ENCODE data around the gene TPRKB. TPM values are rescaled to one million over a fixed set of nuclear protein-coding genes. Genes with fewer than 3 reads are reported as not detected.

Gene TPRKB
- total RNA-seq: 31.2 and 31.5 TPM in 2 replicates

DNA sequence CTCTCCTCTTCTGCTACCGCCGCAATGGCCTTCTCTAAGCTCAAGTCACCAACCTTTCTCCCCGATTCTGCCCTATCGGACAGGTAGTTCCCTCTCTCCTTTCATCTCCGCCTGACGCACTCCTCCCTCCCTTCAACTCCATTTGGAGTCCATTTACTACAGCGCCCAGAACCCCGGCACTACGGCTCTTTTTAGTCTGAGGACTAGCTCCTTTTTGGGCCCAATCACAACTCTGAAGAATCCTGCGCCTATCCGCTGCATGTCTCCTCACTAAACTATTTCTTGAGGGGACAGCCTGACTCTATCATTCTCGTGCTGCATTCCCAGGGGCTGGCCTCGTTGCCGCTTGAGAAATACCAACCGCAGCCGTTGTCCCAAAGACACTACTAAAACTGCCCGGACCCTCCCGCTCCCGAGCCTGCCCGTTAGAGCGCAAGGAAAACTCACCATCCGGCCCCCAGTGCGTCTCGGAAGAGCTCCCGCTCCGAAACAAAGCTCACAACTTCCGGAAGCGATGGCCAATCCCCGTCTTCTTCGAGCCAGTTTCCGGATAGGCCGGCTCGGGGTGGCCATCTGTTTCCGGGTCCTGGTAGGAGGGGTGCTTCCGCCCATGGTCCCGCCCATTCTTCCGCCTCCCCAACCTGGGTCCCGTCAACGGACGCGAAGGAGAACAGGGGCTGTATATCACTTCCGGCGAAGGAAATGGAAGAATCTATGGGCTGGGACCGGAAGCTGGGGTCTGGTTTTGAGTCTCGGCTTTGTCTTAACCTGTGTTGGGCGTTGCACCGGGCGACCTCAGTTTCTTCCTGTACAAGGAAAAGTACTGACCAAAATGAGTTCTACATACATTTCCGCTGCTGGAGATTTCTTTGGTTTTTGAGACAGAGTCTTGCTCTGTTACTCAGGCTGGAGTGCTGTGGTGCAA, at the start of gene TPRKB:
TSS of gene TPRKB (minus strand) at position 491 of the 925 bp plus-strand sequence. CDS start 2,776 bp downstream, outside the sequence.

DNA sequence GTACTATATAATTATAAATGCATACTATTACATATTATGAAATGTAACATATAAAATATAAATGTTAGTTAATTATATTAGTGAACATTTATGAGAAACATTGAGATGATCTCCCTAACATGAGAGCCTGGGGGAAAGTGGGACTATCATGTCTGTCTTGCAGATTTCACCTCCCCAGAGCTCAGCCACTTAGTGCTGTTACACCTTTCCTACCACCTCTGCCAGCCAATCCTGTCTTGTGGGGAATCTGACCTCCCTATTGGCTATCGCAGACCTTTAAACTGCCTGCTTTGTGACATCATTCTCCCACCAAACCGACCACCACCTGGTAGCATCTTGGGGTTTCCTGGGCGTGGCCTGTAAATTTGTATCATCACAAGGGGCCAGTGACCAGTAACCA, 46.7 kb upstream of the TPRKB start, which contains the start of gene C2orf78:
TSS of gene C2orf78 (plus strand) at position 301 of the 400 bp plus-strand sequence. CDS start 127 bp downstream, outside the sequence.

DNA sequence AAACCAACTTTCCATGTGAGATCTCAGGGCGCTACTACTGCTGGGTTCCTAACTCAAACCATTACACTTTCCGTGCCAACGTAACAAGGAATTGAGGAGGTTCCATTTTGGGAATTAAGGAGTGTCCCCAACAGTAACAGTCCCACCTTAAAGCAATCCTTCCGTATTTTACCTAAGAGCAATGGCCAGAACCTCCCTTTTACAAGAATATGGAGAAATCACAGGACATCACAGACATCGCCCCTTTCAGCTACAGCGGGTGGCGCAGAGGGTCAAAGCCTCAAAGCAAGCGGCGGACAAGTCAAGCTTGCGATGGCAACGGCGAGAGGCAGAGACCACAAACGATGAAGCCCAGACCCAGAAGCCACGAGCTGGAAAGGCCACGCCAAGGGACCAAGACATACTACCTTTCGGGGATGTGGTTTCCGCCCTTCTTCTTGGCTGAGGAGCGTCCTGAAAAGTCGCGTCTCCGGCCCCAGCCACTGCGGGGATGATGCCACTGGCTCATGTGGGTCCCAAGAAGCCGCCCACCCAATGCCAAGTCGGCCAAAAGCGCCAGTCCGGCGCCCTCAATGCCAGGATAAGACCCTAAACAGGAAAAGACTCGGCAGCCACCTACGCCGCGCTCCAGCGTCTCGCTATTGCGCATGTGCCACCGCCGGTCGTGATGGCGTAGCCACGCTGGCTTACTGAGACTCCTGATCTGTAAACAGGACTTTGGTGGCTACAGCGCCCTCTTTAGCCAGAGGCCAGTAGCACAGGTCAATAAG, 42.5 kb upstream of the TPRKB start, which contains the start of gene DUSP11:
TSS of gene DUSP11 (minus strand) at position 637 of the 770 bp plus-strand sequence. CDS start at position 508, 129 bp downstream.

Other genes starting within 250 kb of the TPRKB start
- not detected in 2 replicates for gene NAT8, start 94.9 kb downstream of the TPRKB start, total RNA-seq
- gene DUSP11, start 42.8 kb upstream of the TPRKB start, total RNA-seq: 23.5 and 23.9 TPM in 2 replicates
- not detected in 2 replicates for gene C2orf78, start 46.8 kb upstream of the TPRKB start, total RNA-seq
- 13.6 and 23.3 TPM in 2 replicates for gene STAMBP, start 91.6 kb upstream of the TPRKB start, total RNA-seq
- 0.73 TPM in 1 of 2 replicates, not detected in the other for gene ACTG2, start 155.7 kb upstream of the TPRKB start, total RNA-seq
- 41.2 and 54.7 TPM in 2 replicates for gene DGUOK, start 189.5 kb upstream of the TPRKB start, total RNA-seq
- gene TET3, start 247.6 kb upstream of the TPRKB start, total RNA-seq: 2.6 and 2.9 TPM in 2 replicates

All from subcutaneous preadipocyte (primary cell).